IMR-90 (cell line): Measurements from ENCODE around the gene LCP1. TPM values are rescaled to one million over a fixed set of nuclear protein-coding genes. Genes with fewer than 3 reads are reported as not detected.

Source experiments
- ATAC-seq: fragments of 200-7000 bp; cut with Tn5 transposase; 2 replicates; pipeline ENCODE4 v1.9.1; 2020; ENCODE audit warnings: low read depth, mild to moderate bottlenecking, moderate library complexity
- BruUV-seq: library from RNA; stranded (reverse); fragments of 400-500 nt; replicated peaks from 2 replicates; lab custom pipeline; 2021; lab: Mats Ljungman, UMichigan
- CTCF ChIA-PET: fragments of 300-600 bp; formaldehyde crosslinking; extraction: SDS; loops from one replicate; lab custom pipeline; 2021; ENCODE audit warnings: antibody characterized with exemption; lab: Yijun Ruan, JAX
- POLR2A ChIA-PET: fragments of 300-600 bp; sonication (Branson Sonifier 250); formaldehyde crosslinking; loops from one replicate; lab custom pipeline; 2022; ENCODE audit warnings: antibody characterized with exemption; ENCODE audit not compliant: unreplicated experiment; lab: Charles Lee
- DNase-seq: peaks from one replicate; pipeline ENCODE4 v3.0.0; 2013
- H2AFZ ChIP-seq: replicated peaks from 2 replicates; pipeline ENCODE3; 2013; ENCODE audit warnings: low read length, mild to moderate bottlenecking; ENCODE audit not compliant: poor library complexity
- H2AK5ac ChIP-seq: 2 replicates; pipeline ENCODE4 v1.6.1; 2013; ENCODE audit warnings: low read depth, low read length, inconsistent platforms
- H2AK9ac ChIP-seq: replicated peaks from 2 replicates; pipeline ENCODE3; 2013; ENCODE audit warnings: mild to moderate bottlenecking, low read depth, low read length, moderate library complexity; ENCODE audit not compliant: poor library complexity
- H2BK120ac ChIP-seq: 2 replicates; pipeline ENCODE4 v1.6.1; 2013; ENCODE audit warnings: low read depth, low read length, inconsistent platforms
- H2BK15ac ChIP-seq: 3 replicates; pipeline ENCODE4 v1.6.1; 2013; ENCODE audit warnings: low read depth, low read length, inconsistent platforms
- H2BK20ac ChIP-seq: 2 replicates; pipeline ENCODE4 v1.6.1; 2013; ENCODE audit warnings: low read depth, mild to moderate bottlenecking, inconsistent platforms, low read length, moderate library complexity
- H2BK5ac ChIP-seq: 2 replicates; pipeline ENCODE4 v1.6.1; 2013; ENCODE audit warnings: mild to moderate bottlenecking, low read depth, low read length, inconsistent platforms; ENCODE audit not compliant: poor library complexity, severe bottlenecking
- H3K14ac ChIP-seq: replicated peaks from 2 replicates; pipeline ENCODE4 v1.6.1; 2013; ENCODE audit warnings: low read depth, low read length, inconsistent platforms
- H3K18ac ChIP-seq: 2 replicates; pipeline ENCODE4 v1.6.1; 2013; ENCODE audit warnings: low read depth, low read length, control low read depth
- H3K23ac ChIP-seq: 2 replicates; pipeline ENCODE4 v1.6.1; 2013; ENCODE audit warnings: low read depth, low read length, inconsistent platforms
- H3K27ac ChIP-seq: 2 replicates; pipeline ENCODE4 v1.5.1; 2013; ENCODE audit warnings: mild to moderate bottlenecking, control low read depth, low read length; ENCODE audit not compliant: insufficient read depth
- H3K27me3 ChIP-seq: 2 replicates; pipeline ENCODE4 v1.6.1; 2013; ENCODE audit warnings: low read length; ENCODE audit not compliant: control insufficient read depth, insufficient read depth
- H3K36me3 ChIP-seq: 2 replicates; pipeline ENCODE4 v1.6.1; 2013; ENCODE audit warnings: low read length, mixed read lengths; ENCODE audit not compliant: control insufficient read depth, insufficient read depth
- H3K4ac ChIP-seq: 2 replicates; pipeline ENCODE4 v1.6.1; 2013; ENCODE audit warnings: low read depth, low read length, inconsistent platforms
- H3K4me1 ChIP-seq: 2 replicates; pipeline ENCODE4 v1.6.1; 2013; ENCODE audit warnings: low read length, mixed read lengths; ENCODE audit not compliant: control insufficient read depth, insufficient read depth
- H3K4me2 ChIP-seq: 2 replicates; pipeline ENCODE4 v1.6.1; 2013; ENCODE audit warnings: low read depth, mild to moderate bottlenecking, control low read depth, low read length, moderate library complexity
- H3K4me3 ChIP-seq: 2 replicates; pipeline ENCODE4 v1.5.1; 2013; ENCODE audit warnings: low read depth, mild to moderate bottlenecking, control low read depth, low read length, moderate library complexity; ENCODE audit not compliant: insufficient read depth
- H3K56ac ChIP-seq: 2 replicates; pipeline ENCODE4 v1.6.1; 2013; ENCODE audit warnings: low read length, inconsistent platforms; ENCODE audit not compliant: insufficient read depth; ENCODE audit errors: extremely low read depth
- H3K79me1 ChIP-seq, 2 experiments: 2 replicates each; pipeline ENCODE4 v1.6.1; 2013; ENCODE audit warnings: low read length in 2 of 2, inconsistent platforms in 1 of 2, low read depth in 1 of 2
- H3K9ac ChIP-seq: 2 replicates; pipeline ENCODE4 v1.6.1; 2013; ENCODE audit warnings: low read depth, low read length, control low read depth
- H3K9me1 ChIP-seq: 2 replicates; pipeline ENCODE4 v1.6.1; 2013; ENCODE audit warnings: low read length, inconsistent platforms; ENCODE audit not compliant: insufficient read depth
- H3K9me3 ChIP-seq: 2 replicates; pipeline ENCODE4 v1.6.1; 2013; ENCODE audit warnings: low read length; ENCODE audit not compliant: control insufficient read depth, insufficient read depth
- H4K20me1 ChIP-seq: 2 replicates; pipeline ENCODE4 v1.6.1; 2013; ENCODE audit warnings: low read length, inconsistent platforms; ENCODE audit not compliant: insufficient read depth
- H4K5ac ChIP-seq: 2 replicates; pipeline ENCODE4 v1.6.1; 2013; ENCODE audit warnings: mild to moderate bottlenecking, low read depth, low read length, control low read depth
- H4K8ac ChIP-seq, 2 experiments: 2 replicates each; pipeline ENCODE4 v1.6.1; 2013; ENCODE audit warnings: low read depth in 2 of 2, low read length in 2 of 2, control low read depth in 1 of 2, inconsistent platforms in 1 of 2
- H4K91ac ChIP-seq: 2 replicates; pipeline ENCODE4 v1.6.1; 2013; ENCODE audit warnings: low read depth, low read length, inconsistent platforms; ENCODE audit not compliant: insufficient read depth
- BHLHE40 ChIP-seq: fragments of 150-350 bp; IDR thresholded peaks from 2 replicates; pipeline ENCODE4 v1.6.1; 2016; ENCODE audit warnings: mild to moderate bottlenecking, low read depth, low read length
- MAZ ChIP-seq: IDR thresholded peaks from 2 replicates; pipeline ENCODE4 v1.6.1; 2012; ENCODE audit warnings: low read depth, mild to moderate bottlenecking, low read length, improper control_type of control experiment, moderate library complexity, borderline replicate concordance
- WGBS, 2 experiments: methylation state at CpG; one replicate each; pipeline versions ENCODE4 v1.1.5 to v1.1.7; 2013; ENCODE audit warnings: missing lambda C conversion rate in 2 of 2; ENCODE audit not compliant: insufficient read length in 1 of 2; ENCODE audit errors: extremely low coverage in 2 of 2; 5-methylcytosine and 5-hydroxymethylcytosine counted together
- dilution Hi-C: fragments of 300-500 bp; cut with HindIII; formaldehyde crosslinking; loops from one replicate; pipeline ENCODE4 v1.14.3; 2018; ENCODE audit warnings: low sequenced_read_pairs; ENCODE audit not compliant: unreplicated experiment
- in situ Hi-C: fragments of 300-500 bp; cut with MboI; formaldehyde crosslinking; loops from 3 replicates; pipeline ENCODE4 v1.14.3; 2019; ENCODE audit warnings: low sequenced_read_pairs, inconsistent platforms, mixed read lengths
- intact Hi-C: fragments of 100-400 bp; cut with micrococcal nuclease; formaldehyde crosslinking; loops from 2 replicates; pipeline ENCODE4 v1.10.0; 2022
- polyA plus RNA-seq, 3 experiments: library from polyadenylated mRNA; depleted of rRNA; stranded (reverse); fragments of >200 nt; gene quantifications; 2 replicates each; pipeline ENCODE4 v1.2.3, GENCODE V29; 2012; ENCODE audit warnings: low replicate concordance in 1 of 3
- total RNA-seq: library from RNA; depleted of rRNA; stranded (reverse); fragments of >200 nt; gene quantifications from 2 replicates; pipeline ENCODE4 v1.2.3, GENCODE V29; 2012

The LCP1 gene
- total and polyA plus RNA-seq, 2 of the 4 experiments (the other 2 are of a cell fraction) = not detected

GRCh38 chr13:46173656-46174055, 8.3 kb downstream of the LCP1 start:
- Histone ChIP-seq H3K56ac (no peak overlapping the region), H3K36me3 (no peaks in the 10 kb centered on the region), H3K14ac (no peak overlapping the region), H3K9ac (no peak overlapping the region), H3K4ac (no peak overlapping the region), H2BK15ac (no peak overlapping the region), H4K20me1 (no peaks in the 10 kb centered on the region), H3K18ac (no peak overlapping the region), H3K9me3 (no peaks in the 10 kb centered on the region), H4K5ac (no peak overlapping the region), H2BK20ac (no peak overlapping the region), H3K4me2 (no peak overlapping the region), H4K8ac (no peak overlapping the region), H3K27me3 (peaks cover 4% of the 10 kb centered on the region; the same call in 1 of the 2 replicates), H3K4me1 (no peaks in the 10 kb centered on the region), H2AK5ac (no peak overlapping the region), H3K23ac (no peak overlapping the region), H3K9me1 (no peaks in the 10 kb centered on the region), H2BK120ac (no peak overlapping the region), H2AK9ac (no peak overlapping the region), H2AFZ (no peak overlapping the region), H2BK5ac (no peak overlapping the region), H3K27ac (no peak overlapping the region), H4K91ac (no peak overlapping the region), H3K79me1 (no peaks in the 10 kb centered on the region), H3K4me3 (no peak overlapping the region)
- dilution Hi-C loops (no loop called here), in situ Hi-C loops (no loop called here), intact Hi-C loops (no loop called here)
- ATAC-seq (no peak), DNase-seq (no peak)
- ChIA-PET POLR2A (no interaction called here), CTCF (no interaction called here)
- no TSS peak for BruUV-seq
- no CpG with 5 or more reads among the region's 2 CpGs for WGBS, 2 experiments
- TF ChIP-seq BHLHE40 (no peak), MAZ (no peak)
